GM12878 (cell line): ENCODE data around the gene KRTAP10-9. TPM values are rescaled to one million over a fixed set of nuclear protein-coding genes. Genes with fewer than 3 reads are reported as not detected.

ENCODE experiments used
- polyA plus RNA-seq, 11 experiments: library from polyadenylated mRNA; depleted of rRNA in 4 of 11; unstranded in 6 of 11; stranded (reverse) in 5 of 11; fragments of >200 nt; fragmentation: Nextera tagmentation in 4 of 11; fragmentation: Illumina TruSeq in 1 of 11; extraction: Ambion mirVana in 4 of 11; extraction: Trizol in 1 of 11; gene quantifications; 1 replicate in 1 of 11; 2 replicates in 10 of 11; pipeline versions ENCODE4 v1.2.1 to v1.2.3, GENCODE V29; 2011 to 2016; ENCODE audit warnings: inconsistent platforms in 2 of 11, missing spikeins in 2 of 11, low read depth in 1 of 11
- total RNA-seq, 4 experiments: library from RNA; depleted of rRNA in 3 of 4; stranded (reverse); fragments of >200 nt in 3 of 4; fragmentation: Illumina TruSeq in 1 of 4; extraction: Trizol in 1 of 4; gene quantifications; 2 replicates each; pipeline versions ENCODE4 v1.2.1 to v1.2.3, GENCODE V29; 2013 to 2021

The KRTAP10-9 gene
- total and polyA plus RNA-seq, 10 of the 15 experiments (the other 5 are each of a cell fraction or from before 2014, with no cell fraction given): not detected

Other genes starting within 250 kb of the KRTAP10-9 start
Only the 7 nearest of the 20 such genes appear.
- not detected in 2 replicates for gene KRTAP10-6, start 34.6 kb upstream of the KRTAP10-9 start, total RNA-seq (2014; rRNA removed)
- not detected in 2 replicates for gene KRTAP10-6, start 34.6 kb upstream of the KRTAP10-9 start, total RNA-seq (2014; rRNA removed; fragmentation: Illumina TruSeq; extraction: Trizol)
- not detected in 2 replicates for gene KRTAP10-6, start 34.6 kb upstream of the KRTAP10-9 start, total RNA-seq (2021)
- not detected in 2 replicates for gene KRTAP10-6, start 34.6 kb upstream of the KRTAP10-9 start, polyA plus RNA-seq (2011; rRNA removed)
- gene KRTAP10-6, start 34.6 kb upstream of the KRTAP10-9 start, polyA plus RNA-seq (2014; fragmentation: Illumina TruSeq; extraction: Trizol): not detected in 2 replicates
- gene KRTAP10-6, start 34.6 kb upstream of the KRTAP10-9 start, polyA plus RNA-seq (2014; fragmentation: Nextera tagmentation; extraction: Ambion mirVana): not detected
- not detected in 2 replicates for gene KRTAP10-6, start 34.6 kb upstream of the KRTAP10-9 start, polyA plus RNA-seq (2014; rRNA removed)
- not detected for gene KRTAP10-6, start 34.6 kb upstream of the KRTAP10-9 start, polyA plus RNA-seq (2016; fragmentation: Nextera tagmentation; extraction: Ambion mirVana)
- not detected in 2 replicates for gene KRTAP10-7, start 26.5 kb upstream of the KRTAP10-9 start, total RNA-seq (2014; rRNA removed)
- not detected in 2 replicates for gene KRTAP10-7, start 26.5 kb upstream of the KRTAP10-9 start, total RNA-seq (2014; rRNA removed; fragmentation: Illumina TruSeq; extraction: Trizol)
- not detected in 2 replicates for gene KRTAP10-7, start 26.5 kb upstream of the KRTAP10-9 start, total RNA-seq (2021)
- gene KRTAP10-7, start 26.5 kb upstream of the KRTAP10-9 start, polyA plus RNA-seq (2011; rRNA removed): not detected in 2 replicates
- gene KRTAP10-7, start 26.5 kb upstream of the KRTAP10-9 start, polyA plus RNA-seq (2014; fragmentation: Illumina TruSeq; extraction: Trizol): not detected in 2 replicates
- not detected for gene KRTAP10-7, start 26.5 kb upstream of the KRTAP10-9 start, polyA plus RNA-seq (2014; fragmentation: Nextera tagmentation; extraction: Ambion mirVana)
- gene KRTAP10-7, start 26.5 kb upstream of the KRTAP10-9 start, polyA plus RNA-seq (2014; rRNA removed): not detected in 2 replicates
- gene KRTAP10-7, start 26.5 kb upstream of the KRTAP10-9 start, polyA plus RNA-seq (2016; fragmentation: Nextera tagmentation; extraction: Ambion mirVana): not detected
- not detected in 2 replicates for gene KRTAP10-8, start 15.0 kb upstream of the KRTAP10-9 start, total RNA-seq (2014; rRNA removed)
- not detected in 2 replicates for gene KRTAP10-8, start 15.0 kb upstream of the KRTAP10-9 start, total RNA-seq (2014; rRNA removed; fragmentation: Illumina TruSeq; extraction: Trizol)
- not detected in 2 replicates for gene KRTAP10-8, start 15.0 kb upstream of the KRTAP10-9 start, total RNA-seq (2021)
- gene KRTAP10-8, start 15.0 kb upstream of the KRTAP10-9 start, polyA plus RNA-seq (2011; rRNA removed): not detected in 2 replicates
- not detected in 2 replicates for gene KRTAP10-8, start 15.0 kb upstream of the KRTAP10-9 start, polyA plus RNA-seq (2014; fragmentation: Illumina TruSeq; extraction: Trizol)
- not detected for gene KRTAP10-8, start 15.0 kb upstream of the KRTAP10-9 start, polyA plus RNA-seq (2014; fragmentation: Nextera tagmentation; extraction: Ambion mirVana)
- gene KRTAP10-8, start 15.0 kb upstream of the KRTAP10-9 start, polyA plus RNA-seq (2014; rRNA removed): not detected in 2 replicates
- not detected for gene KRTAP10-8, start 15.0 kb upstream of the KRTAP10-9 start, polyA plus RNA-seq (2016; fragmentation: Nextera tagmentation; extraction: Ambion mirVana)
- gene KRTAP10-10, start 10.3 kb downstream of the KRTAP10-9 start, total RNA-seq (2014; rRNA removed): not detected in 2 replicates
- gene KRTAP10-10, start 10.3 kb downstream of the KRTAP10-9 start, total RNA-seq (2014; rRNA removed; fragmentation: Illumina TruSeq; extraction: Trizol): not detected in 2 replicates
- not detected in 2 replicates for gene KRTAP10-10, start 10.3 kb downstream of the KRTAP10-9 start, total RNA-seq (2021)
- not detected in 2 replicates for gene KRTAP10-10, start 10.3 kb downstream of the KRTAP10-9 start, polyA plus RNA-seq (2011; rRNA removed)
- gene KRTAP10-10, start 10.3 kb downstream of the KRTAP10-9 start, polyA plus RNA-seq (2014; fragmentation: Illumina TruSeq; extraction: Trizol): not detected in 2 replicates
- not detected for gene KRTAP10-10, start 10.3 kb downstream of the KRTAP10-9 start, polyA plus RNA-seq (2014; fragmentation: Nextera tagmentation; extraction: Ambion mirVana)
- gene KRTAP10-10, start 10.3 kb downstream of the KRTAP10-9 start, polyA plus RNA-seq (2014; rRNA removed): not detected in 2 replicates
- not detected for gene KRTAP10-10, start 10.3 kb downstream of the KRTAP10-9 start, polyA plus RNA-seq (2016; fragmentation: Nextera tagmentation; extraction: Ambion mirVana)
- gene KRTAP10-11, start 19.3 kb downstream of the KRTAP10-9 start, total RNA-seq (2014; rRNA removed): not detected in 2 replicates
- not detected in 2 replicates for gene KRTAP10-11, start 19.3 kb downstream of the KRTAP10-9 start, total RNA-seq (2014; rRNA removed; fragmentation: Illumina TruSeq; extraction: Trizol)
- not detected in 2 replicates for gene KRTAP10-11, start 19.3 kb downstream of the KRTAP10-9 start, total RNA-seq (2021)
- gene KRTAP10-11, start 19.3 kb downstream of the KRTAP10-9 start, polyA plus RNA-seq (2011; rRNA removed): not detected in 2 replicates
- not detected in 2 replicates for gene KRTAP10-11, start 19.3 kb downstream of the KRTAP10-9 start, polyA plus RNA-seq (2014; fragmentation: Illumina TruSeq; extraction: Trizol)
- not detected for gene KRTAP10-11, start 19.3 kb downstream of the KRTAP10-9 start, polyA plus RNA-seq (2014; fragmentation: Nextera tagmentation; extraction: Ambion mirVana)
- gene KRTAP10-11, start 19.3 kb downstream of the KRTAP10-9 start, polyA plus RNA-seq (2014; rRNA removed): not detected in 2 replicates
- not detected for gene KRTAP10-11, start 19.3 kb downstream of the KRTAP10-9 start, polyA plus RNA-seq (2016; fragmentation: Nextera tagmentation; extraction: Ambion mirVana)
- not detected in 2 replicates for gene KRTAP12-4, start 27.6 kb downstream of the KRTAP10-9 start, total RNA-seq (2014; rRNA removed)
- gene KRTAP12-4, start 27.6 kb downstream of the KRTAP10-9 start, total RNA-seq (2014; rRNA removed; fragmentation: Illumina TruSeq; extraction: Trizol): not detected in 2 replicates
- gene KRTAP12-4, start 27.6 kb downstream of the KRTAP10-9 start, total RNA-seq (2021): not detected in 2 replicates
- gene KRTAP12-4, start 27.6 kb downstream of the KRTAP10-9 start, polyA plus RNA-seq (2011; rRNA removed): not detected in 2 replicates
- not detected in 2 replicates for gene KRTAP12-4, start 27.6 kb downstream of the KRTAP10-9 start, polyA plus RNA-seq (2014; fragmentation: Illumina TruSeq; extraction: Trizol)
- not detected for gene KRTAP12-4, start 27.6 kb downstream of the KRTAP10-9 start, polyA plus RNA-seq (2014; fragmentation: Nextera tagmentation; extraction: Ambion mirVana)
- not detected in 2 replicates for gene KRTAP12-4, start 27.6 kb downstream of the KRTAP10-9 start, polyA plus RNA-seq (2014; rRNA removed)
- gene KRTAP12-4, start 27.6 kb downstream of the KRTAP10-9 start, polyA plus RNA-seq (2016; fragmentation: Nextera tagmentation; extraction: Ambion mirVana): not detected
- gene KRTAP12-3, start 30.8 kb downstream of the KRTAP10-9 start, total RNA-seq (2014; rRNA removed): not detected in 2 replicates
- gene KRTAP12-3, start 30.8 kb downstream of the KRTAP10-9 start, total RNA-seq (2014; rRNA removed; fragmentation: Illumina TruSeq; extraction: Trizol): not detected in 2 replicates
- not detected in 2 replicates for gene KRTAP12-3, start 30.8 kb downstream of the KRTAP10-9 start, total RNA-seq (2021)
- not detected in 2 replicates for gene KRTAP12-3, start 30.8 kb downstream of the KRTAP10-9 start, polyA plus RNA-seq (2011; rRNA removed)
- not detected in 2 replicates for gene KRTAP12-3, start 30.8 kb downstream of the KRTAP10-9 start, polyA plus RNA-seq (2014; fragmentation: Illumina TruSeq; extraction: Trizol)
- gene KRTAP12-3, start 30.8 kb downstream of the KRTAP10-9 start, polyA plus RNA-seq (2014; fragmentation: Nextera tagmentation; extraction: Ambion mirVana): not detected
- gene KRTAP12-3, start 30.8 kb downstream of the KRTAP10-9 start, polyA plus RNA-seq (2014; rRNA removed): not detected in 2 replicates
- not detected for gene KRTAP12-3, start 30.8 kb downstream of the KRTAP10-9 start, polyA plus RNA-seq (2016; fragmentation: Nextera tagmentation; extraction: Ambion mirVana)